Natural killer cell (primary cell): ENCODE measurements around the gene CRYGN. TPM values are rescaled to one million over a fixed set of nuclear protein-coding genes. Genes with fewer than 3 reads are reported as not detected.
A peak's percentile ranks its signal among the peaks of the same experiment; 100 is the strongest.

Experiments
- ATAC-seq, 3 donors: fragments of 150-1000 bp in 2 of 3; fragments of 200-7000 bp in 1 of 3; cut with Tn5 transposase; 1 replicate in 1 of 3; 2 replicates in 2 of 3; pipeline ENCODE4 v1.10.0; 2021; ENCODE audit warnings: mild to moderate bottlenecking in 2 of 3, moderate library complexity in 2 of 3
- DNase-seq, 2 donors: peaks; one replicate each; pipeline versions ENCODE4 v3.0.0 to v3.0.0-alpha.2; 2013 to 2021; ENCODE audit warnings: mixed read lengths in 1 of 2
- H3K27ac ChIP-seq: one replicate; pipeline ENCODE4 v1.5.1; 2013; ENCODE audit warnings: mild to moderate bottlenecking, low read length
- H3K27me3 ChIP-seq: one replicate; pipeline ENCODE4 v1.6.1; 2013; ENCODE audit warnings: low read length; ENCODE audit not compliant: control insufficient read depth, insufficient read depth
- H3K36me3 ChIP-seq: one replicate; pipeline ENCODE4 v1.6.1; 2013; ENCODE audit warnings: low read length; ENCODE audit not compliant: control insufficient read depth, insufficient read depth
- H3K4me1 ChIP-seq: one replicate; pipeline ENCODE4 v1.6.1; 2013; ENCODE audit warnings: low read length; ENCODE audit not compliant: control insufficient read depth, insufficient read depth
- H3K4me3 ChIP-seq: one replicate; pipeline ENCODE4 v1.5.1; 2013; ENCODE audit warnings: low read length
- H3K9me3 ChIP-seq: one replicate; pipeline ENCODE4 v1.6.1; 2013; ENCODE audit warnings: low read length; ENCODE audit not compliant: control insufficient read depth, insufficient read depth
- H3K27ac Mint-ChIP-seq, 2 donors: one replicate each; pipeline ENCODE4 v1.8.0; 2022; ENCODE audit warnings: mild to moderate bottlenecking in 2 of 2, mixed read lengths in 2 of 2, moderate library complexity in 1 of 2
- H3K27me3 Mint-ChIP-seq, 2 donors: one replicate each; pipeline ENCODE4 v1.8.0; 2022; ENCODE audit warnings: low read depth in 2 of 2, mixed read lengths in 2 of 2
- H3K36me3 Mint-ChIP-seq: one replicate; pipeline ENCODE4 v1.8.0; 2022; ENCODE audit warnings: mixed read lengths
- H3K4me1 Mint-ChIP-seq, 2 donors: one replicate each; pipeline ENCODE4 v1.8.0; 2022; ENCODE audit warnings: mixed read lengths in 2 of 2
- H3K4me3 Mint-ChIP-seq: one replicate; pipeline ENCODE4 v1.8.0; 2022; ENCODE audit warnings: mild to moderate bottlenecking, moderate library complexity, mixed read lengths
- H3K9me3 Mint-ChIP-seq, 2 donors: one replicate each; pipeline ENCODE4 v1.8.0; 2022; ENCODE audit warnings: mixed read lengths in 2 of 2
- WGBS: methylation state at CpG from one replicate; pipeline ENCODE4 v1.1.7; 2013; ENCODE audit warnings: missing lambda C conversion rate; ENCODE audit not compliant: insufficient coverage; 5-methylcytosine and 5-hydroxymethylcytosine counted together
- intact Hi-C: fragments of 100-400 bp; cut with micrococcal nuclease; formaldehyde crosslinking; loops from one replicate; pipeline ENCODE4 v1.14.2; 2022
- total RNA-seq, 4 donors: library from RNA; stranded (reverse); fragments of 120-200 nt in 1 of 4; gene quantifications; one replicate each; pipeline versions ENCODE4 v1.2.3 to v1.2.4, GENCODE V29; 2013 to 2022
- TF ChIP-seq, protein P1 (sequence below): fragments of 200-600 bp; IDR thresholded peaks from one replicate; pipeline ENCODE4 v1.8.0; 2022; ENCODE audit warnings: antibody characterized with exemption

The CRYGN gene
- total RNA-seq, 3 donors from 2014 or later (not counting 1 experiment from before 2014, with no cell fraction given): not detected

DNA sequence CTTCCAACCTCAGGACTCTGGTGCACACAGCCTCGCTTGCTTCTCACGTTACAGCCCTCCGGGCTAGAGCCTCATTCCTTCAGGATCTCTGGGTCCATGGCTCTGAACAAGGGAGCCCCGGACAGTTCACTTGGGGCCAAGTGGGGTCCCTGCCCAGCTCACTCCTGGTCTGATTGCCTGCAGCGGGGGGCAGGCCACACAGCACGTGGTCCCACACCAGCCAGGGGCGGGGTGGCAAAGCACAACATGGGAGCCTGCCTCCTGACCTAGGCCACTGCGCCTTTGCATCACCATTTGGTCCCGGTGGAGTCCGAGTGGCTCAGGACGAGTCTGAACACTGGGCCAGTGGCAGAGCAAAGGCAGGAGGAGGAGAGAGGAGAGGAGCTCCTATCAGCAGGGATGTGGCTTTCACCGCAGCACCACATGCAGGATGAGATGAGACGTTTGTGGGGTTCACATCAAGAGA lies 13.4 kb upstream of the CRYGN start:
- Mint-ChIP-seq H3K27ac (no peak overlapping the region), H3K27me3 (peaks cover 8 to 12% of the 10 kb centered on the region in 2 donors), H3K4me3 (no peak overlapping the region), H3K9me3 (no peaks in the 10 kb centered on the region), H3K4me1 (peaks cover 0 to 5% of the 10 kb centered on the region in 2 donors), H3K36me3 (no peaks in the 10 kb centered on the region)
- intact Hi-C loops: no loop called here
- no peaks in the 10 kb centered on the region for H3K27me3 ChIP-seq
- no peak for ATAC-seq
- H3K27ac ChIP-seq: no peak overlapping the region
- WGBS: 81% methylated on average over 13 of the region's 13 CpGs
- TF ChIP-seq, protein P1, sequence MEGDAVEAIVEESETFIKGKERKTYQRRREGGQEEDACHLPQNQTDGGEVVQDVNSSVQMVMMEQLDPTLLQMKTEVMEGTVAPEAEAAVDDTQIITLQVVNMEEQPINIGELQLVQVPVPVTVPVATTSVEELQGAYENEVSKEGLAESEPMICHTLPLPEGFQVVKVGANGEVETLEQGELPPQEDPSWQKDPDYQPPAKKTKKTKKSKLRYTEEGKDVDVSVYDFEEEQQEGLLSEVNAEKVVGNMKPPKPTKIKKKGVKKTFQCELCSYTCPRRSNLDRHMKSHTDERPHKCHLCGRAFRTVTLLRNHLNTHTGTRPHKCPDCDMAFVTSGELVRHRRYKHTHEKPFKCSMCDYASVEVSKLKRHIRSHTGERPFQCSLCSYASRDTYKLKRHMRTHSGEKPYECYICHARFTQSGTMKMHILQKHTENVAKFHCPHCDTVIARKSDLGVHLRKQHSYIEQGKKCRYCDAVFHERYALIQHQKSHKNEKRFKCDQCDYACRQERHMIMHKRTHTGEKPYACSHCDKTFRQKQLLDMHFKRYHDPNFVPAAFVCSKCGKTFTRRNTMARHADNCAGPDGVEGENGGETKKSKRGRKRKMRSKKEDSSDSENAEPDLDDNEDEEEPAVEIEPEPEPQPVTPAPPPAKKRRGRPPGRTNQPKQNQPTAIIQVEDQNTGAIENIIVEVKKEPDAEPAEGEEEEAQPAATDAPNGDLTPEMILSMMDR: no peak
- no peaks in the 10 kb centered on the region for H3K4me1 ChIP-seq
- no peaks in the 10 kb centered on the region for H3K9me3 ChIP-seq
- H3K4me3 ChIP-seq: no peak overlapping the region
- DNase-seq: peak in 1 of 2 donors; percentile 31
- H3K36me3 ChIP-seq: no peaks in the 10 kb centered on the region

DNA sequence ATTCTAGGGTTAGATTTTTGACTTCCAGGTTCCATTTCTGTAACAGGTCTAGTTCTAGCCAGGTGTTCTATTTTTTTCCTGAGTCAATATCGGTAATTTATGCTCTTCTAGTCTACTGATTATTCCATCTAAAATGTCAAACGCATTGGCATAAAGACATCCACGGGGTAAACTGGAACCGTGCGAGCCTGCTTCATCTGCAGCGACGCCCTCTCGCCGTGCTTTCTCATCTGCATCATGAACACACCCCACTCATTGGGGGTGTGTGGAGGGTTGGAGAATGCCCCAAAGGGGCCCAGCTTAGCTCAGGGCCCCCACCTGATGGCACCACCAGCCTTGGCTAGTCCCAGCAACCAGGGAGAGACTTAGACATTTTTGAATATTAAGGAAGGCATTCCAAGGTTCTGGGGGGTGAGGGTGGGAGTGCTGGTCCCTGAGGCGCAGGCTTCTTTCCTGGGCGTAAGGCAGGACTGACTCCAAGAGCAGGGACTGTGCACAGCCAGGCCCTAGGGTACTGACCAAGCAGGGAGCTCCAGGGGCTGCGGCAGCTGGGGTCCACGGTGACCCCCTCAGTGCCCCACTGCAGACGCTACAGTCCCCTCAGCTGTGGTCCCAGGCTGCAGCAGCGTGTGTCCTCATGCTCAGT lies 12.9 kb upstream of the CRYGN start:
- DNase-seq (no peak), ATAC-seq (no peak)
- TF ChIP-seq, protein P1: no peak
- Mint-ChIP-seq H3K36me3 (no peaks in the 10 kb centered on the region), H3K27me3 (peaks cover 8 to 12% of the 10 kb centered on the region in 2 donors), H3K4me3 (no peak overlapping the region), H3K4me1 (peaks cover 0 to 5% of the 10 kb centered on the region in 2 donors), H3K27ac (no peak overlapping the region), H3K9me3 (no peaks in the 10 kb centered on the region)
- 90% methylated on average over 11 of the region's 15 CpGs for WGBS
- Histone ChIP-seq H3K36me3 (no peaks in the 10 kb centered on the region), H3K27me3 (no peaks in the 10 kb centered on the region), H3K4me3 (no peak overlapping the region), H3K4me1 (peaks cover 3% of the 10 kb centered on the region), H3K9me3 (no peaks in the 10 kb centered on the region), H3K27ac (no peak overlapping the region)
- intact Hi-C loops: no loop called here

DNA sequence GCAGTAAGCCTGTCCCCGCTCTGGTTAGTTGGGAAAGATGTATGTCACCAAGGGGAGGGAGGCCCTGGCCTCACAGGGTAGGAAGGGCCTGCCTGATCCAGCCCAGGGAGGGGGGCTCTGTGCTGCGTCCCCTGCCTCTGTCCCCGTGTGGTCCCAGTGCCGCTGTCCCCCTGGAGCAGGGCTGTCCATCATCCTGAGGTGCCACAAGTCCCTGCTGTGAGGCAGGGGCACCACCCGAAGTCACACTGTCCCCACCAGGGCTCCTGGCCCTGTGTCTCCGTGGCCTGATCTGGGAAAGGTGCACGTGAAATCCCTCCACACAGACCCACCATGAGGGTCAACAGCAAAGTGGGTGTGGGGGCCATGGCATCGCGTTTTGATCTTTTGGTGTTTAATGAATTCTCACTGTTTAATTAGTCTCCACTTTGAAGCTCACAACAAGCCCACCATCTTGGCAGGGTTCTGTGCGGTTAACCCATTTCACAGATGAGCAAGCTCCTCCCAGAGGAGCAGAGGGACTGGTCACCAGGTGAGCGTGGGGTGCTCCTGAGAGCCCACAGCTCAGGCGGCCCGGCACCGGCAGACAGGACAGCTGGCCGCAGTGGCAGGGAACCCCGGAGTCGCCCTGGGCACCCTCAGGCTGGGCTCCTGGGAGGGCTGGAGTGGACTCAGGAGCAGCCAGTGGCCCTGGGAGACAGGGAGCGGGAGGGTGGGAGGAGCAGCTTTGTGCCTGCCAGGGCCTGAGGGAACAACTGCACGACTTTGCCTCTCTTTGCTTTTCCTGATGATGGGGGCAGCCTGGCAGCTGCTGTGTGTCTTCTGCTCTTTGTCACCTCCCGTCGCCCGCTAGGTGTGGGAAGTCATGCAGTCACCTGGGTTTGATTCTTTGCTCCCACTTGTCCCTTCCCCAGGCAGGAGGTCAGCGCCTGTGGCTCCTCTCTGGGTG lies 12.0 kb upstream of the CRYGN start:
- Mint-ChIP-seq H3K36me3 (no peaks in the 10 kb centered on the region), H3K27me3 (peaks cover 8 to 12% of the 10 kb centered on the region in 2 donors), H3K9me3 (no peaks in the 10 kb centered on the region), H3K27ac (no peak overlapping the region), H3K4me1 (peaks cover 0 to 1% of the 10 kb centered on the region in 2 donors), H3K4me3 (no peak overlapping the region)
- intact Hi-C loops: no loop called here
- H3K4me3 ChIP-seq: no peak overlapping the region
- DNase-seq: no peak
- 90% methylated on average over 23 of the region's 23 CpGs for WGBS
- H3K27ac ChIP-seq: no peak overlapping the region
- H3K9me3 ChIP-seq: no peaks in the 10 kb centered on the region
- H3K27me3 ChIP-seq: no peaks in the 10 kb centered on the region
- no peak for ATAC-seq
- H3K36me3 ChIP-seq: no peaks in the 10 kb centered on the region
- H3K4me1 ChIP-seq: peaks cover 5% of the 10 kb centered on the region
- TF ChIP-seq, protein P1: no peak
